GM23338 (cell line): Measurements from ENCODE around the gene ANKZF1. TPM values are rescaled to one million over a fixed set of nuclear protein-coding genes. Genes with fewer than 3 reads are reported as not detected.
"Not testable (repeated sequence)": the region's sequence is repeated elsewhere in the genome, so short reads cannot be mapped to it uniquely, and the experiment has no call there.

ENCODE experiments used
- ATAC-seq: fragments of 200-7000 bp; cut with Tn5 transposase; 3 replicates; pipeline ENCODE4 v1.9.1; 2020
- DNase-seq: peaks from one replicate; pipeline ENCODE4 v3.0.0-alpha.2; 2015; ENCODE audit warnings: low spot score
- H2AFZ ChIP-seq: fragments of 200-600 bp; sonication (generic); 2 replicates; pipeline ENCODE4 v1.8.0; 2016; ENCODE audit warnings: antibody characterized with exemption, mild to moderate bottlenecking, moderate library complexity
- H3F3A ChIP-seq: fragments of 200-600 bp; sonication (generic); replicated peaks from 2 replicates; pipeline ENCODE4 v1.8.0; 2017; ENCODE audit warnings: antibody characterized with exemption, mixed run types, low read depth
- H3K27ac ChIP-seq: fragments of 200-600 bp; sonication (generic); 2 replicates; pipeline ENCODE4 v1.6.1; 2016; ENCODE audit warnings: low read depth
- H3K27me3 ChIP-seq: fragments of 200-600 bp; sonication (generic); 2 replicates; pipeline ENCODE4 v1.8.0; 2016; ENCODE audit warnings: mild to moderate bottlenecking, mixed run types, moderate library complexity; ENCODE audit not compliant: insufficient read depth
- H3K36me3 ChIP-seq: fragments of 200-600 bp; sonication (generic); 2 replicates; pipeline ENCODE4 v1.8.0; 2016; ENCODE audit warnings: mild to moderate bottlenecking; ENCODE audit not compliant: insufficient read depth
- H3K4me1 ChIP-seq: fragments of 200-600 bp; sonication (generic); 2 replicates; pipeline ENCODE4 v1.8.0; 2016; ENCODE audit warnings: mild to moderate bottlenecking, moderate library complexity; ENCODE audit not compliant: insufficient read depth
- H3K4me2 ChIP-seq: fragments of 200-600 bp; sonication (generic); 2 replicates; pipeline ENCODE4 v1.7.1; 2017; ENCODE audit warnings: mixed run types
- H3K4me3 ChIP-seq: fragments of 200-600 bp; sonication (generic); 2 replicates; pipeline ENCODE4 v1.6.1; 2016; ENCODE audit warnings: mixed run types
- H3K79me2 ChIP-seq: fragments of 200-600 bp; sonication (generic); replicated peaks from 2 replicates; pipeline ENCODE4 v1.8.0; 2017; ENCODE audit warnings: mild to moderate bottlenecking; ENCODE audit not compliant: insufficient read depth
- H3K9me2 ChIP-seq: fragments of 200-600 bp; sonication (generic); 2 replicates; pipeline ENCODE4 v1.8.0; 2017; ENCODE audit not compliant: insufficient read depth
- H4K20me1 ChIP-seq: fragments of 200-600 bp; sonication (generic); replicated peaks from 2 replicates; pipeline ENCODE4 v1.8.0; 2017; ENCODE audit warnings: mild to moderate bottlenecking; ENCODE audit not compliant: insufficient read depth
- H3K27ac Mint-ChIP-seq: 2 replicates; pipeline ENCODE4 v1.8.0; 2020; ENCODE audit warnings: inconsistent platforms, mild to moderate bottlenecking, moderate library complexity, mixed read lengths
- H3K27me3 Mint-ChIP-seq: 3 replicates; pipeline ENCODE4 v1.8.0; 2022; ENCODE audit warnings: low read depth, mild to moderate bottlenecking, moderate library complexity, mixed read lengths, inconsistent platforms; ENCODE audit not compliant: insufficient read depth, poor library complexity
- H3K36me3 Mint-ChIP-seq: 3 replicates; pipeline ENCODE4 v1.8.0; 2021; ENCODE audit warnings: low read depth, mild to moderate bottlenecking, inconsistent platforms, moderate library complexity, mixed read lengths
- H3K4me1 Mint-ChIP-seq: 3 replicates; pipeline ENCODE4 v1.8.0; 2020; ENCODE audit warnings: mild to moderate bottlenecking, inconsistent platforms, mixed read lengths
- H3K4me3 Mint-ChIP-seq: 3 replicates; pipeline ENCODE4 v1.8.0; 2021; ENCODE audit warnings: moderate library complexity, mild to moderate bottlenecking, inconsistent platforms, mixed read lengths
- H3K9me3 Mint-ChIP-seq: 3 replicates; pipeline ENCODE4 v1.8.0; 2020; ENCODE audit warnings: moderate library complexity, mild to moderate bottlenecking, inconsistent platforms, mixed read lengths
- EZH2 ChIP-seq: fragments of 200-600 bp; sonication (generic); IDR thresholded peaks from one replicate; pipeline ENCODE4 v1.8.0; 2017; ENCODE audit warnings: antibody characterized with exemption, mild to moderate bottlenecking, low read depth; ENCODE audit not compliant: unreplicated experiment
- NANOG ChIP-seq: IDR thresholded peaks from 2 replicates; pipeline ENCODE4 v1.6.1; 2016; ENCODE audit warnings: antibody characterized with exemption, borderline replicate concordance
- POLR2AphosphoS5 ChIP-seq: IDR thresholded peaks from 2 replicates; pipeline ENCODE4 v1.6.1; 2016; ENCODE audit warnings: antibody characterized with exemption, low read depth
- STAT1 ChIP-seq: IDR thresholded peaks from one replicate; pipeline ENCODE4 v1.6.1; 2016; ENCODE audit warnings: antibody characterized with exemption; ENCODE audit not compliant: unreplicated experiment
- ZNF331 ChIP-seq: fragments of 250-450 bp; sonication (Bioruptor Pico); IDR thresholded peaks from 2 replicates; pipeline ENCODE4 v1.5.0; 2020; ENCODE audit warnings: low read depth, mild to moderate bottlenecking, moderate library complexity
- polyA plus RNA-seq: library from polyadenylated mRNA; unstranded; fragments of >200 nt; fragmentation: Nextera tagmentation; extraction: Ambion mirVana; gene quantifications from 2 replicates; pipeline ENCODE4 v1.2.1, GENCODE V29; 2016
- total RNA-seq: library from RNA; depleted of rRNA; stranded (reverse); fragments of >200 nt; shearing (Covaris generic); gene quantifications from 2 replicates; pipeline ENCODE4 v1.2.3, GENCODE V29; 2014
- TF ChIP-seq, protein P1 (sequence below): IDR thresholded peaks from one replicate; pipeline ENCODE4 v1.6.1; 2018; ENCODE audit warnings: antibody characterized with exemption; ENCODE audit not compliant: unreplicated experiment

The ANKZF1 gene
- total and polyA plus RNA-seq, 2 experiments from 2014 or later, result 29.9 to 61.9 TPM

DNA sequence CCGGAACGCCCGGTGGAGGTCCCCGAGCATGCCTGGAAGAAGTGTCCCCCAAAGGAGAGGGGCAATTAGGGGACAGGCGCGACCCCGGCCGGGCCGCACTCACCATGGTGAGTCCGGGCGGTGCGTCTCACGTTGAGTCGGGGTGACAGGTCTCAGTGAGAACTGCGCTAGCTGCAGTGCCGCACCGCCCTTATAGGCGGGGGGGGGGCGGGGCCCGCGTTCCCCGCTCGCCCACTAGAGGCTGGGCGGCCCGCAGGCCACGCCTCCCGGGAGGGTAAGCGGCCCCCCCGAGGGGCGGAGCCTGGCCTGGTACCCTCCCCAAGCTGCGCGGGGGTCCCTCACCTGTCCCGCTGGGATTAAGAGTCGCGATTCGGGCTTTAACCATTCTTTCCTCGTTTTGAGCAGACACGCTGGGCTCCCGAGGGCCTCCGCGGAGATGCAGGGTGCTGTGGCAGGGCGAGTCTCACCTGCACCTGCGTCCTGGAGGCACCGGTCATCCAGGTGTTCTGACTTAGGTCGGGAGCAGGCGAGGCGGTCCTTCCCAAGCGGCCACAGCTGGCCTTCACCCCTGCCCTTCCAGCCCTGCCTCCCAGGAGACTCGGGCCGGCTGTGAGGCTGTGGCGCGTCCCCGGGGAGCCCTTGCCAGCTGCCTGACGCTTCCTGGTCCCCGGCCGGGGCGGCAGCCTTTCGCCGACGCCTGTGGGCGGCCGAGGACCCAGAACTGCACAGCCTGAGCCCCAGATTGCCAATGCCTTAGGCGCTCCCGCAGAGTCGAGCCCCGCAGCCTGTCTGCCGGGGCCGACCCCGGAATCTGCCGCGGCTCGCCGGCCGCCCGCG, 24.4 kb downstream of the ANKZF1 start, which contains the start of gene TUBA4A:
TUBA4A (minus strand) TSS at position 166 of the 837 bp plus-strand sequence; CDS start at position 106, 60 bp downstream.
- H3K27ac Mint-ChIP-seq, result peak within 1 kb of the TSS; percentile 77
- H3K4me2 ChIP-seq, result peak within 1 kb of the TSS; percentile 96

DNA sequence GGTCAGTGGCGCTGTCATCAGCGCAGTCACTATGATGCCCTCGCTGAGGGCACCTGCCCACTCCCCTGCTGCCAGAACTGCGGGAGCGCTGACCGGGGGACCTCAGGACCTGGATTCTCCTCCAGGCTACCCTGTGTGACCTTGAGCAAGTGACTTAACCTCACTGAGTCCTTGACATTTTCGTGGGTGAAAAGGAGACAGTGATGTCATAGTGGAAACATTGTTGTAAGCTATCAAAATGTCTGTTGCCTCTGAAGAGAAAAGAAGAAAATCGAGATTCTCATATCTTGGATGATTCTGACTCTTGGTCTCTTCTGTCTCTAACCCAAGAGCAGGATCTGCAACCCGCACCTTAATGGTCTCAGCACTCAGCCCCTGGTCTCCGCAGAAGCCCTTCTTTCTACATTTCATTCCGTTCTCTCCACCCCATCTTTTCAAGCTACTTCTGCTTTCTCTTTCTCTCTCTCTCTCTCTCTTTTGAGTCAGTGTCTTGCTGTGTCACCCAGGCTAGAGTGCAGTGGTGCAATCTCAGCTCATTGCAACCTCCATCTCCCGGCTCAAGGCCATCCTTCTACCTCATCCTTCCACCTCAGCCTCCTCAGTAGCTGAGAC, 25.1 kb downstream of the ANKZF1 start:
- H3K9me3 Mint-ChIP-seq, result no peaks in the 10 kb centered on the region
- Histone ChIP-seq H3K4me2 (peak overlapping the region; percentile 96), H3K4me1 (peaks cover 7% of the 10 kb centered on the region; the same call in 1 of the 2 replicates), H3F3A (no peaks in the 10 kb centered on the region; the same call in 1 of the 2 replicates), H3K79me2 (no peaks in the 10 kb centered on the region), H3K36me3 (peaks cover 3% of the 10 kb centered on the region; the same call in 1 of the 2 replicates), H3K4me3 (peak overlapping the region; percentile 74), H4K20me1 (no peaks in the 10 kb centered on the region), H3K27ac (no peak overlapping the region), H3K27me3 (peaks cover 48% of the 10 kb centered on the region), H3K9me2 (no peaks in the 10 kb centered on the region), H2AFZ (peak overlapping the region; percentile 84; the same call in 1 of the 2 replicates)
- peaks cover 23% of the 10 kb centered on the region for H3K36me3 Mint-ChIP-seq
- H3K4me1 Mint-ChIP-seq, result peaks cover 29% of the 10 kb centered on the region
- peaks cover 39% of the 10 kb centered on the region for H3K27me3 Mint-ChIP-seq
- peak overlapping the region; percentile 53 for H3K4me3 Mint-ChIP-seq
- no peak overlapping the region for H3K27ac Mint-ChIP-seq
- no peak for TF ChIP-seq NANOG
- TF ChIP-seq, protein P1, sequence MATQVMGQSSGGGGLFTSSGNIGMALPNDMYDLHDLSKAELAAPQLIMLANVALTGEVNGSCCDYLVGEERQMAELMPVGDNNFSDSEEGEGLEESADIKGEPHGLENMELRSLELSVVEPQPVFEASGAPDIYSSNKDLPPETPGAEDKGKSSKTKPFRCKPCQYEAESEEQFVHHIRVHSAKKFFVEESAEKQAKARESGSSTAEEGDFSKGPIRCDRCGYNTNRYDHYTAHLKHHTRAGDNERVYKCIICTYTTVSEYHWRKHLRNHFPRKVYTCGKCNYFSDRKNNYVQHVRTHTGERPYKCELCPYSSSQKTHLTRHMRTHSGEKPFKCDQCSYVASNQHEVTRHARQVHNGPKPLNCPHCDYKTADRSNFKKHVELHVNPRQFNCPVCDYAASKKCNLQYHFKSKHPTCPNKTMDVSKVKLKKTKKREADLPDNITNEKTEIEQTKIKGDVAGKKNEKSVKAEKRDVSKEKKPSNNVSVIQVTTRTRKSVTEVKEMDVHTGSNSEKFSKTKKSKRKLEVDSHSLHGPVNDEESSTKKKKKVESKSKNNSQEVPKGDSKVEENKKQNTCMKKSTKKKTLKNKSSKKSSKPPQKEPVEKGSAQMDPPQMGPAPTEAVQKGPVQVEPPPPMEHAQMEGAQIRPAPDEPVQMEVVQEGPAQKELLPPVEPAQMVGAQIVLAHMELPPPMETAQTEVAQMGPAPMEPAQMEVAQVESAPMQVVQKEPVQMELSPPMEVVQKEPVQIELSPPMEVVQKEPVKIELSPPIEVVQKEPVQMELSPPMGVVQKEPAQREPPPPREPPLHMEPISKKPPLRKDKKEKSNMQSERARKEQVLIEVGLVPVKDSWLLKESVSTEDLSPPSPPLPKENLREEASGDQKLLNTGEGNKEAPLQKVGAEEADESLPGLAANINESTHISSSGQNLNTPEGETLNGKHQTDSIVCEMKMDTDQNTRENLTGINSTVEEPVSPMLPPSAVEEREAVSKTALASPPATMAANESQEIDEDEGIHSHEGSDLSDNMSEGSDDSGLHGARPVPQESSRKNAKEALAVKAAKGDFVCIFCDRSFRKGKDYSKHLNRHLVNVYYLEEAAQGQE, result no peak
- no peak for TF ChIP-seq ZNF331 (CRISPR knock-in tag)
- TF ChIP-seq STAT1, result no peak
- TF ChIP-seq EZH2, result peak; percentile 32
- DNase-seq, result no peak
- no peak for ATAC-seq

More for the DNA sequence above, 24.4 kb downstream of the ANKZF1 start, which contains the start of gene TUBA4A:
- Histone ChIP-seq H3F3A (no peaks in the 10 kb centered on the region; the same call in 1 of the 2 replicates), H4K20me1 (no peaks in the 10 kb centered on the region), H3K27ac (no peak within 1 kb of the TSS), H3K9me2 (no peaks in the 10 kb centered on the region), H3K4me3 (peak within 1 kb of the TSS; percentile 74), H2AFZ (peak within 1 kb of the TSS; percentile 84), H3K27me3 (peaks cover 48% of the 10 kb centered on the region), H3K36me3 (peaks cover 3% of the 10 kb centered on the region; the same call in 1 of the 2 replicates), H3K79me2 (no peaks in the 10 kb centered on the region), H3K4me1 (peaks cover 7% of the 10 kb centered on the region; the same call in 1 of the 2 replicates)
- Mint-ChIP-seq H3K4me3 (peak within 1 kb of the TSS; percentile 85), H3K9me3 (no peaks in the 10 kb centered on the region), H3K4me1 (peaks cover 36% of the 10 kb centered on the region), H3K36me3 (peaks cover 30% of the 10 kb centered on the region), H3K27me3 (peaks cover 39% of the 10 kb centered on the region)
- DNase-seq (peak; percentile 86), ATAC-seq (peak; percentile 78)
- TF ChIP-seq POLR2AphosphoS5, result peak; percentile 91
- no peak for TF ChIP-seq EZH2

DNA sequence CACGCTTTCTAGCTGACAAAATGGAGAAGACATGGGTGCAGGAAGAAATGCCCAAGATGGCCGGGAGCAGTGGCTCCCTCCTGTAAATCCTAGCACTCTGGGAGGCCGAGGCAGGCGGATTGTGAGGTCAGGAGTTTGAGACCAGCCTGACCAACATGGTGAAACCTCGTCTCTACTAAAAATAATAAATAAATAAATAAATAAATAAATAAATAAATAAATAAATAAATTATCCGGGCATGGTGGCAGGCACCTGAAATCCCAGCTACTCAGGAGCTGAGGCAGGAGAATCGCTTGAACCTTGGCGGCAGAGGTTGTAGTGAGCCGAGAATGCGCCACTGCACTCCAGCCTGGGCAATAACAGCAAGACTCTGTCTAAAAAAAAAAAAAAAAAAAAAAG, 29.3 kb downstream of the ANKZF1 start:
- H3K27me3 Mint-ChIP-seq, result peaks cover 28% of the 10 kb centered on the region
- not testable (repeated sequence) for H3K9me3 Mint-ChIP-seq, H3K9me2 ChIP-seq, H3K36me3 ChIP-seq, H3K4me1 Mint-ChIP-seq, H4K20me1 ChIP-seq, ATAC-seq, H3K4me3 Mint-ChIP-seq, H3K36me3 Mint-ChIP-seq, H3K27ac Mint-ChIP-seq, H3K27ac ChIP-seq, H3K4me2 ChIP-seq, H3F3A ChIP-seq, H3K4me3 ChIP-seq, H3K79me2 ChIP-seq, DNase-seq, H2AFZ ChIP-seq, H3K4me1 ChIP-seq
- H3K27me3 ChIP-seq, result peaks cover 39% of the 10 kb centered on the region
